Ishikawa (cell line): ENCODE measurements around the gene CAMTA1.

ENCODE experiments used
- CEBPB ChIP-seq: IDR thresholded peaks from 2 replicates; pipeline ENCODE4 v1.6.1; 2012
- CREB1 ChIP-seq: IDR thresholded peaks from 2 replicates; pipeline ENCODE4 v1.6.1; 2012; ENCODE audit warnings: low read depth
- EGR1 ChIP-seq: IDR thresholded peaks from 2 replicates; pipeline ENCODE4 v1.6.1; 2012
- EP300 ChIP-seq: IDR thresholded peaks from 2 replicates; pipeline ENCODE4 v1.6.1; 2012; ENCODE audit warnings: borderline replicate concordance
- FOXM1 ChIP-seq: IDR thresholded peaks from 2 replicates; pipeline ENCODE4 v1.6.1; 2012; ENCODE audit warnings: low read depth, borderline replicate concordance
- NFIC ChIP-seq: IDR thresholded peaks from 2 replicates; pipeline ENCODE4 v1.6.1; 2012
- RAD21 ChIP-seq: IDR thresholded peaks from 2 replicates; pipeline ENCODE4 v1.6.1; 2012; ENCODE audit warnings: low read depth
- TAF1 ChIP-seq: IDR thresholded peaks from 2 replicates; pipeline ENCODE4 v1.6.1; 2012; ENCODE audit warnings: low read depth, mild to moderate bottlenecking
- TCF12 ChIP-seq: IDR thresholded peaks from 2 replicates; pipeline ENCODE4 v1.6.1; 2012; ENCODE audit warnings: low read depth
- TEAD4 ChIP-seq: IDR thresholded peaks from 2 replicates; pipeline ENCODE4 v1.6.1; 2012
- YY1 ChIP-seq: IDR thresholded peaks from 2 replicates; pipeline ENCODE4 v1.6.1; 2012; ENCODE audit warnings: low read depth
- ZBTB7A ChIP-seq: IDR thresholded peaks from 2 replicates; pipeline ENCODE4 v1.6.1; 2012; ENCODE audit warnings: low read depth
- TF ChIP-seq, protein P1 (sequence below): IDR thresholded peaks from 2 replicates; pipeline ENCODE4 v1.6.1; 2012
- TF ChIP-seq, protein P2 (sequence below): IDR thresholded peaks from 2 replicates; pipeline ENCODE4 v1.6.1; 2012
- TF ChIP-seq, protein P3 (sequence below): IDR thresholded peaks from 2 replicates; pipeline ENCODE4 v1.6.1; 2012; ENCODE audit warnings: low read depth, mild to moderate bottlenecking

Gene CAMTA1

DNA sequence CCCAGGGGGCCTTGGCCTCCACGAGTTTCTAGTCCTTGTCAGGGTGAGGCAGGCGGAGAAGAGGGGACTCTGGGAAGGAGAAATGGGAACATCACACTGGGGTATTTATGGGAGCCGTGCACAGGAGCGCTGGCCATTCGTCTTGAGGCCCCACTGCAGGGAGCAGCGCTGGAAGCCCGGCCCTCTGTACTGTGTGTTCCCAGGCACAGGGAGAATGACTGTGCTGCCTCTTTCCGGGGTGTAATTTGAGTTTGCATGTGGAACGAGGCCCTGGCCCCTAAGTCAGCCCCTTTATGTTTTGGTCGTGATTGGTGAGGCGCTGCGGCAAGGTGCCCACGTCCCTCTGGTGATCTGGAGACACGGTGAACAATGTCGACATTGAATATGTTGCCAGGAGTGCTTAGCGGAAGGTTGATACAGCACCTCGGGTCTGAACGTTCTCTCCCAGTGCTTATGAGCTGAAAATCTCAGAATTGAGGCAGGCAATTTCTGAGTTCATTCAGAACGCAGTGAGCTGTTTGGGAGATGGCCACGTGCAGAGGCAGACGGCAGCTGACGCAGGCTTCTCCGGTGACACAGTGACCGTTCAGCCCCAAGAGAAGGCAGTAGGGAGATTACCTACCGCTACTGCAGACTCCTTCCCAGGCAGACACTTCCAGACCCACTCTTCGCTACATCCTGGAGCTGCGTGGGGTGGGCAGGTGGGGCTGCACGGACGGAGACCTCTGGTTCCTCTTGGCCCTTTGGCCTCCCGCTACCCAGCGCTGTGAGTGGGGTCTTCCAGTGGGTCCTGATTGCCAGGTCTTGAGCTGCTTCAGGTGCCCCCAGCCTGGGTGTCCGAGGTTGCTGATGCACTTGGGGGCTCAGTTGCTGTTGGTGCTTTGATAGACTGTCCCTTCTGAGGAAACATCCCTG is 265.8 kb downstream of the CAMTA1 start:
- TF ChIP-seq RAD21 (no peak), TCF12 (no peak), NFIC (no peak), TAF1 (no peak), EP300 (no peak)

DNA sequence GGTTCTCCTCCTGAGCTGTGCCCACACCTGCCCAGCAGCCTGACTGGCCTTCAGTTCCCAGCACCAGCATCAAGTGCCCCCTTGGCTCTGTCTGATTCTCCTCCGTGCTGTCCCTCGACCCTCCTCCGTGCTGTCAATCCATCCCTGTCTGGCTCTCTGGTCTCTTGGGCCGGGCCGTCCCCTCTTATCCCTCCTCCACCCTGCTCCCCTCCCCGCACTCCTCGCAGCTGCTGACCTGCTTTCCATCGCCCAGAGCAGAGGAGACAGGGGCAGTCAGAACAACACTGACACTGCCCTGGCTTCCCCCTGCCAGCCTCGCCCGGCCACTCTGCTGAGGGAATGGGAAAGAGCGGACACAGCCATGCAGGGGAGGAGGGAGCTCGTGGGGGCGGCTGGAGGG is 267.4 kb downstream of the CAMTA1 start:
- no peak for TF ChIP-seq CEBPB
- no peak for TF ChIP-seq TAF1
- TF ChIP-seq, protein P1, sequence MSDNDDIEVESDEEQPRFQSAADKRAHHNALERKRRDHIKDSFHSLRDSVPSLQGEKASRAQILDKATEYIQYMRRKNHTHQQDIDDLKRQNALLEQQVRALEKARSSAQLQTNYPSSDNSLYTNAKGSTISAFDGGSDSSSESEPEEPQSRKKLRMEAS = no peak
- TF ChIP-seq, protein P2, sequence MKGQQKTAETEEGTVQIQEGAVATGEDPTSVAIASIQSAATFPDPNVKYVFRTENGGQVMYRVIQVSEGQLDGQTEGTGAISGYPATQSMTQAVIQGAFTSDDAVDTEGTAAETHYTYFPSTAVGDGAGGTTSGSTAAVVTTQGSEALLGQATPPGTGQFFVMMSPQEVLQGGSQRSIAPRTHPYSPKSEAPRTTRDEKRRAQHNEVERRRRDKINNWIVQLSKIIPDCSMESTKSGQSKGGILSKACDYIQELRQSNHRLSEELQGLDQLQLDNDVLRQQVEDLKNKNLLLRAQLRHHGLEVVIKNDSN = no peak
- no peak for TF ChIP-seq TEAD4
- no peak for TF ChIP-seq YY1
- TF ChIP-seq EP300 = no peak
- no peak for TF ChIP-seq ZBTB7A
- no peak for TF ChIP-seq EGR1

DNA sequence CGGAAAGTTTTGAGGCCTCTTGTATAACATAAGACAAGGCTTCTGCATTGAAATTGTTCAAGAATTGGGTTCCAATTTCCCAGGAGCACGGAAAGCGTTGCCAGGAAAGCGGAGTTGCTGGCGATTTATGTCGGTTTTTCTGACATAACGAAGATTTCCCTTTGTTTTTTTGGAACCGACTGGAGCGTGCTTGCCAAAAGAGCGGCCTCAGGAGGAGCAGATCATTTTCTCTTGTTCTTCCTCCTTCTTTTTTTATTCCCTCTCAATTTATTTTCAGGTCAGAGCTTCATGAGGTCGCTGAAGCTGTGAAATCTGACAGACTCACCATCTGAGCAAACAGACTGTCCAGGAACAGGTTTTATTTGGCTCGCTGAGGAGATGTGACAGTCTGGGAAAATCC is 275.5 kb downstream of the CAMTA1 start:
- TF ChIP-seq EGR1 (no peak), RAD21 (no peak), YY1 (no peak)

DNA sequence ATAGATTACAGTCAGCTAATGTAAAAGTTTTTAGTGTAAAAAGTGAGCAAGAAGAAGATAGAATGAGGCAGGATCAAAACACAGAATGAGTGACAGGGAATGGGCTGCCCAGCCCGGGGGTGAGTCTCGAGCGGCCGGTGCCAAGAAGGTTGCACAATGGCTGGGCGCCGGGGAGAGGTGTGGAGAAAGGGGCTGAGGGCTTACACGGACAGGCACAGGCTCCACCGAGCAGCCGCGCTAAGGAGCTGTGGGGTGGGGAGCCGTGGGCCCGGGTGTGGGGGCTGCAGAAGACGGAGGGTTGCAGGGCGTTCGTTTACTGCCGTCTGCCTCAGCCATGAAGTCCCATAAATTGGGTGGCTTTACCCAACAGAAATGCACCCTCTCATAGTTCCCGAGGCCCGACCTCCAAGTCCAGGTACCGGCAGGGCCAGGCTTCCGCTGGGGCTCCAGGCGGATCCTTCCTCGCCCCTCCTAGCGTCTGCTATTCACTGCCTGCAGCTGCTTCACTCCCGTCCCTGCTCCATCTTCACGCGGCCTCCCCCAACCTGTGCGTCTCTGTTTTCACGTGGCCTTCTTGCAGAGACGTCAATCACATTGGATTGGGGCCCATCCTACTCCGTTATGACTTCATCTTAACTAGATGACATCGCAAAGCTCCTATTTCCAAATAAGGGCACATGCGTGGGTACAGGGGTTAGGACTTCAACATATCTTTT is 277.2 kb downstream of the CAMTA1 start:
- TF ChIP-seq TAF1 (no peak), EGR1 (no peak), TCF12 (no peak), EP300 (no peak), CEBPB (no peak), FOXM1 (no peak), RAD21 (no peak), CREB1 (no peak), YY1 (no peak), NFIC (no peak)
- TF ChIP-seq, protein P2 = no peak
- TF ChIP-seq, protein P1 = no peak
- TF ChIP-seq, protein P3, sequence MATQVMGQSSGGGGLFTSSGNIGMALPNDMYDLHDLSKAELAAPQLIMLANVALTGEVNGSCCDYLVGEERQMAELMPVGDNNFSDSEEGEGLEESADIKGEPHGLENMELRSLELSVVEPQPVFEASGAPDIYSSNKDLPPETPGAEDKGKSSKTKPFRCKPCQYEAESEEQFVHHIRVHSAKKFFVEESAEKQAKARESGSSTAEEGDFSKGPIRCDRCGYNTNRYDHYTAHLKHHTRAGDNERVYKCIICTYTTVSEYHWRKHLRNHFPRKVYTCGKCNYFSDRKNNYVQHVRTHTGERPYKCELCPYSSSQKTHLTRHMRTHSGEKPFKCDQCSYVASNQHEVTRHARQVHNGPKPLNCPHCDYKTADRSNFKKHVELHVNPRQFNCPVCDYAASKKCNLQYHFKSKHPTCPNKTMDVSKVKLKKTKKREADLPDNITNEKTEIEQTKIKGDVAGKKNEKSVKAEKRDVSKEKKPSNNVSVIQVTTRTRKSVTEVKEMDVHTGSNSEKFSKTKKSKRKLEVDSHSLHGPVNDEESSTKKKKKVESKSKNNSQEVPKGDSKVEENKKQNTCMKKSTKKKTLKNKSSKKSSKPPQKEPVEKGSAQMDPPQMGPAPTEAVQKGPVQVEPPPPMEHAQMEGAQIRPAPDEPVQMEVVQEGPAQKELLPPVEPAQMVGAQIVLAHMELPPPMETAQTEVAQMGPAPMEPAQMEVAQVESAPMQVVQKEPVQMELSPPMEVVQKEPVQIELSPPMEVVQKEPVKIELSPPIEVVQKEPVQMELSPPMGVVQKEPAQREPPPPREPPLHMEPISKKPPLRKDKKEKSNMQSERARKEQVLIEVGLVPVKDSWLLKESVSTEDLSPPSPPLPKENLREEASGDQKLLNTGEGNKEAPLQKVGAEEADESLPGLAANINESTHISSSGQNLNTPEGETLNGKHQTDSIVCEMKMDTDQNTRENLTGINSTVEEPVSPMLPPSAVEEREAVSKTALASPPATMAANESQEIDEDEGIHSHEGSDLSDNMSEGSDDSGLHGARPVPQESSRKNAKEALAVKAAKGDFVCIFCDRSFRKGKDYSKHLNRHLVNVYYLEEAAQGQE = no peak

DNA sequence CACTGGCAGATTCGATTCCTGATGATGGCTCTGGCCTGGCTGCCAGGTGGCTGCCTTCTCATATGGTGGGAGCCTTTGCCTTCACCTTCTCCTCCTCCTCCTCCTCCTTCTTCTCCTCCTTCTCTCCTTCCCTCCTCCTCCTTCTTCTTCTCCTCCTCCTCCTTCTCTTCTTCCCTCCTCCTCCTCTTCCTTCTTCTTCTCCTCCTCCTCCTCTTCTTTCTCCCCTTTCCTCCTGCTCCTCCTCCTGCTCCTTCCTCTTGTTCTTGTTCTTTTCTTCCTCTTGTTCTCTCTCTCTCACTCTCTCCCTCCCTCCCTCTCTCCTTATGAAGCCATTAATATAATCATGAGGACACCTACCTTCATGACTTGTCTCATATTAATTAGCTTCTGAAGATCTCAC is 278.7 kb downstream of the CAMTA1 start:
- TF ChIP-seq ZBTB7A (no peak), CEBPB (no peak), EGR1 (no peak), NFIC (no peak), TEAD4 (no peak)
- TF ChIP-seq, protein P2 = no peak
- TF ChIP-seq, protein P3 = no peak

DNA sequence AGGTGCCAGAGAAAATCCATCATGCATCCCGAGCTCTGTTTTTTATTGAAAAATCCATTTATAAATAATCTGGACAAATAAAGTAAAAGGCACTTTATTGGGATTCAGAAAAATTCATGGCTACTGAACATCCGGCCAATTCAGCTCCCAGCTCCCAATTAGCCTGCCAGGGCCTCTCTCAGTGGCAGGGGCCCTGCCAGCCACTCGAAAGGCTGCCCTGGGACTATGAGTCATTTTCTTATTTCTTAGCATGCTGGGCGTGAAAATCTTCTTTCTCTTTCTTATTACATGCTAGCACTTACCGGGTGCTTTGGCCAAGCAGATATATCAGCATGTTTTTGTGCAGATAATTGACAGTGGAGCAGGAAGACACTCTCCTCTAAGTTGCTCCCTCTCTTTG is 283.3 kb downstream of the CAMTA1 start:
- TF ChIP-seq, protein P3 = no peak
- no peak for TF ChIP-seq TCF12
